Small intestine (tissue), 7 donors: ENCODE measurements around the gene BIVM. TPM values are rescaled to one million over a fixed set of nuclear protein-coding genes. Genes with fewer than 3 reads are reported as not detected.

Experiments
- DNase-seq, 2 donors: peaks; one replicate each; pipeline versions ENCODE4 v3.0.0 to v3.0.0-alpha.2; 2013
- FAIRE-seq: peaks from 2 replicates; lab custom pipeline; 2012; peaks lifted over from hg19 to GRCh38; lab: Jason Lieb, UNC
- H3K27ac ChIP-seq, 3 donors: one replicate each; pipeline ENCODE4 v1.5.1; 2013; ENCODE audit warnings: low read length in 2 of 3, mild to moderate bottlenecking in 2 of 3, control low read depth in 1 of 3, inconsistent platforms in 1 of 3, low read depth in 1 of 3, moderate library complexity in 1 of 3
- H3K27me3 ChIP-seq, 3 donors: one replicate each; pipeline ENCODE4 v1.6.1; 2013; ENCODE audit warnings: low read length in 3 of 3, inconsistent platforms in 1 of 3; ENCODE audit not compliant: control insufficient read depth in 3 of 3, insufficient read depth in 3 of 3
- H3K36me3 ChIP-seq, 3 donors: one replicate each; pipeline ENCODE4 v1.6.1; 2013; ENCODE audit warnings: low read length in 3 of 3, inconsistent platforms in 1 of 3, low read depth in 1 of 3, mild to moderate bottlenecking in 1 of 3, moderate library complexity in 1 of 3; ENCODE audit not compliant: control insufficient read depth in 3 of 3, insufficient read depth in 2 of 3
- H3K4me1 ChIP-seq, 3 donors: one replicate each; pipeline ENCODE4 v1.6.1; 2013; ENCODE audit warnings: low read length in 2 of 3, inconsistent platforms in 1 of 3, low read depth in 1 of 3, mild to moderate bottlenecking in 1 of 3, moderate library complexity in 1 of 3; ENCODE audit not compliant: control insufficient read depth in 3 of 3, insufficient read depth in 2 of 3
- H3K4me3 ChIP-seq, 3 donors: one replicate each; pipeline ENCODE4 v1.5.1; 2013; ENCODE audit warnings: low read length in 3 of 3, control low read depth in 1 of 3, inconsistent platforms in 1 of 3, low read depth in 1 of 3, mild to moderate bottlenecking in 1 of 3, moderate library complexity in 1 of 3
- H3K9me3 ChIP-seq, 2 donors: one replicate each; pipeline ENCODE4 v1.6.1; 2013; ENCODE audit warnings: low read depth in 1 of 2, low read length in 1 of 2; ENCODE audit not compliant: control insufficient read depth in 2 of 2, insufficient read depth in 1 of 2
- WGBS, 3 donors: extraction: QIAGEN DNeasy Blood & Tissue Kit; methylation state at CpG; one replicate each; pipeline ENCODE4 v1.1.7; 2013; 5-methylcytosine and 5-hydroxymethylcytosine counted together
- polyA plus RNA-seq, 4 donors: library from polyadenylated mRNA; stranded (reverse) in 3 of 4; unstranded in 1 of 4; fragments of 200-250 nt in 3 of 4; fragments of 120-200 nt in 1 of 4; gene quantifications; one replicate each; pipeline versions ENCODE4 v1.2.1 to v1.2.3, GENCODE V29; 2013
- donor health status: healthy with polysubstance abuse.
- donor health status: control.
- donor health status: control.
- donor health status: Bipolar disorder and iron deficiency.
- donor health status: healthy.

Gene BIVM
- polyA plus RNA-seq, 4 donors: 7.3 to 35.6 (median 11.6) TPM

- FAIRE-seq: no peak
- Histone ChIP-seq H3K36me3 (peaks cover 7 to 13% (median 9%) of the 10 kb centered on the region in 3 donors), H3K9me3 (no peaks in the 10 kb centered on the region), H3K27me3 (no peaks in the 10 kb centered on the region), H3K4me1 (no peaks in the 10 kb centered on the region), H3K27ac (no peak overlapping the region), H3K4me3 (no peak overlapping the region)
- DNase-seq: no peak
- WGBS, 3 donors: 86 to 92% (median 88%) methylated on average over 13 of the region's 13 CpGs
Observed at GRCh38 chr13:102879793-102880499, 81.0 kb downstream of the BIVM start.

GRCh38 chr13:102881819-102882686, 83.1 kb downstream of the BIVM start:
- no peak for FAIRE-seq
- peaks cover 0 to 2% (median 0%) of the 10 kb centered on the region in 3 donors for H3K36me3 ChIP-seq
- H3K4me1 ChIP-seq: no peaks in the 10 kb centered on the region
- H3K9me3 ChIP-seq: no peaks in the 10 kb centered on the region
- 91 to 95% (median 95%) methylated on average over 4 of the region's 4 CpGs for WGBS, 3 donors
- no peak for DNase-seq
- H3K27me3 ChIP-seq: no peaks in the 10 kb centered on the region
- H3K4me3 ChIP-seq: no peak overlapping the region
- H3K27ac ChIP-seq: no peak overlapping the region

Other genes starting within 250 kb of the BIVM start
- gene TPP2, start 202.1 kb upstream of the BIVM start, polyA plus RNA-seq: 10 to 100 TPM; 10.5 to 39.8 (median 15.4) TPM
- under 1 TPM in 1 of 4 donors, not detected in 3; 0.04 TPM for gene METTL21C, start 104.1 kb upstream of the BIVM start, polyA plus RNA-seq
- gene TEX30, start 25.3 kb upstream of the BIVM start, polyA plus RNA-seq: 10 to 100 TPM in 2 of 4 donors, 1 to 10 TPM in 2; 8.0 to 15.5 (median 9.8) TPM
- 10 to 100 TPM in 1 of 4 donors, 1 to 10 TPM in 1, under 1 TPM in 1, not detected in 1; 0.54 to 13.1 (median 3.6) TPM for gene POGLUT2, start 143 bp upstream of the BIVM start, polyA plus RNA-seq
- gene ERCC5, start 46.9 kb downstream of the BIVM start, polyA plus RNA-seq: 100 to 1,000 TPM in 1 of 4 donors, 10 to 100 TPM in 3; 40.7 to 112 (median 65.9) TPM